Brain microvascular endothelial cell (primary cell): ENCODE data around the gene PIK3C2B.

Source experiments
- DNase-seq: peaks from one replicate; pipeline ENCODE4 v3.0.0-alpha.2; 2020
- H3K27ac ChIP-seq: fragments of 250-450 bp; sonication (Bioruptor Pico); 2 replicates; pipeline ENCODE4 v1.5.1; 2020; ENCODE audit warnings: mild to moderate bottlenecking, moderate library complexity
- H3K27me3 ChIP-seq: fragments of 250-450 bp; sonication (Bioruptor Pico); replicated peaks from 2 replicates; pipeline ENCODE4 v1.5.1; 2020; ENCODE audit warnings: mild to moderate bottlenecking
- H3K36me3 ChIP-seq: fragments of 250-450 bp; sonication (Bioruptor Pico); replicated peaks from 2 replicates; pipeline ENCODE4 v1.5.1; 2020; ENCODE audit warnings: mild to moderate bottlenecking
- H3K4me3 ChIP-seq: 2 replicates; pipeline ENCODE4 v1.5.1; 2011; ENCODE audit warnings: low read depth, mild to moderate bottlenecking, control low read depth, low read length, moderate library complexity
- in situ Hi-C: cut with HindIII; loops from 2 replicates; pipeline ENCODE4 v1.10.0; 2017; ENCODE audit warnings: low sequenced_read_pairs, low pct_ligation_motif_present
- TF ChIP-seq, protein P1 (sequence below): IDR thresholded peaks from 2 replicates; pipeline ENCODE4 v1.5.1; 2011; ENCODE audit warnings: low read depth, mild to moderate bottlenecking, moderate library complexity, low read length, control low read depth, inconsistent platforms; ENCODE audit errors: missing control alignments

The PIK3C2B gene

DNA sequence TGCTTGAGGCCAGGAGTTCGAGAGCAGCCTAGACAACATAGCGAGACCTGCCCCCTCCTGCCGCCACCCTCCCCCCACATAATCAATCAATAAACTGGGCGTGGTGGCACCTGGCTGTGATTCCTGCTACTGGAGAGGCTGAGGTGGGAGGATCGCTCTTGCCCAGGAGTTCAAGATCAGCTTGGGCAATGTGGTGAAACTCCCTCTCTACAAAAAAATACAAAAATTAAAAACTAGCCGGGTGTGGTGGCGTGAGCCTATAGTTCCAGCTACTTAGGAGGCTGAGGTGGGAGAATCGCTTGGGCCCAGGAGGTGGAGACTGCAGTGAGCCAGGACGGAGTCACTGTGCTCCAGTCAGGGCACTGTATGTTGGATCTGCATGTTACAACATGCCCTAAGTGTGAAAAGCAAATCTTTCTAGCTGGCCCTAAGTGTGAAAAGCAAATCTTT lies 14.6 kb upstream of the PIK3C2B start:
- TF ChIP-seq, protein P1, sequence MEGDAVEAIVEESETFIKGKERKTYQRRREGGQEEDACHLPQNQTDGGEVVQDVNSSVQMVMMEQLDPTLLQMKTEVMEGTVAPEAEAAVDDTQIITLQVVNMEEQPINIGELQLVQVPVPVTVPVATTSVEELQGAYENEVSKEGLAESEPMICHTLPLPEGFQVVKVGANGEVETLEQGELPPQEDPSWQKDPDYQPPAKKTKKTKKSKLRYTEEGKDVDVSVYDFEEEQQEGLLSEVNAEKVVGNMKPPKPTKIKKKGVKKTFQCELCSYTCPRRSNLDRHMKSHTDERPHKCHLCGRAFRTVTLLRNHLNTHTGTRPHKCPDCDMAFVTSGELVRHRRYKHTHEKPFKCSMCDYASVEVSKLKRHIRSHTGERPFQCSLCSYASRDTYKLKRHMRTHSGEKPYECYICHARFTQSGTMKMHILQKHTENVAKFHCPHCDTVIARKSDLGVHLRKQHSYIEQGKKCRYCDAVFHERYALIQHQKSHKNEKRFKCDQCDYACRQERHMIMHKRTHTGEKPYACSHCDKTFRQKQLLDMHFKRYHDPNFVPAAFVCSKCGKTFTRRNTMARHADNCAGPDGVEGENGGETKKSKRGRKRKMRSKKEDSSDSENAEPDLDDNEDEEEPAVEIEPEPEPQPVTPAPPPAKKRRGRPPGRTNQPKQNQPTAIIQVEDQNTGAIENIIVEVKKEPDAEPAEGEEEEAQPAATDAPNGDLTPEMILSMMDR: no peak
- no peak overlapping the region for H3K27ac ChIP-seq
- DNase-seq: no peak
- in situ Hi-C loops: no loop called here
- H3K4me3 ChIP-seq: no peak overlapping the region
- H3K36me3 ChIP-seq: no peaks in the 10 kb centered on the region
- no peaks in the 10 kb centered on the region for H3K27me3 ChIP-seq

DNA sequence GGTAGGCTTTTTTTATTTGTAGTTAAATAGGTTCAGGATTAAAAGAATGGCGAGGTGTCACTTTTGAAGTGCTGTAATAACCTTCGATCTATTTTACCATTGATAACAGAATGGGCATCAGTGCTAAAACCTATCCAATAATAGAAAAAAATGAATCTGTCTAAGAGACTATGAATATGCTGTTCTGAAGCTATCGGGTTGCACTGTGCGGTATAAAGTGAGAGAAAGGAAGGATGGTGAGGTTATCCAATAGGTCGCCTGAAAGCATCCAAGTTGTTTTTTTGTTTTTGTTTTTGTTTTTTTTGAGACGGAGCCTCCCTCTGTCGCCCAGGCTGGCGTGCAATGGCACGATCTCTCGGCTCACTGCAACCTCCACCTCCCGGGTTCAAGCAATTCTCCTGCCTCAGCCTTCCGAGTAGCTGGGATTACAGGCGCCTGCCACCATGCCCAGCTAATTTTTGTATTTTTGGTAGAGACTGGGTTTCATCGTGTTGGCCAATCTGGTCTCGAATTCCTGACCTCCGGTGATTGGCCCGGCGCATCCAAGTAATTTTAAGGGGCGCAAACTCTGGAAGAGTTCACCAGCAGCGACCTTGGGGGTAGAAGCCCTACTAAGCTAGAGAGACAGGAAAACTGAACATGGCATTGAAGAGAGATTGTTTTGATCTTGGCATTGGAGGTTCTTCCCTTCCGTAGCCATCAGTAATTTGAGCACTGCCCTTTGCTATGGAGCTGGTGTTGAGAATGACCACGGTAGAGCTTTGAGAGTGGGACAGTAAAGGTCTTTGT lies 12.9 kb upstream of the PIK3C2B start:
- Histone ChIP-seq H3K27ac (peak overlapping the region; percentile 81), H3K36me3 (no peaks in the 10 kb centered on the region), H3K4me3 (peak overlapping the region; percentile 67), H3K27me3 (no peaks in the 10 kb centered on the region)
- in situ Hi-C loops: no loop called here
- peak; percentile 41 for DNase-seq
- TF ChIP-seq, protein P1: no peak

DNA sequence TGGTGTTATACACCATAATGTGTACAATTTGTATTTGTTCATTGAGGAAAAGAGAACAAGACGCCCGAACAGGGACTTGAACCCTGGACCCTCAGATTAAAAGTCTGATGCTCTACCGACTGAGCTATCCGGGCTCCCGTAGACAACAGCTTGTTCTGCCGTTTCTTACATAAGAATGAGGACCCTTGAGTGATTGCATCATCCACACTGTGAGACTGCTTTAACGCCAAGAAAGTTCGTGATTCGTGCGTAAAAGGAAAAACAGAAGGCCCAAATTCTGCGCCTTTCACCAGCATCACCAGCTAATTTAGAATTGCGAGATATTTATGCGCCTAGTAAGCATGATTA lies 12.3 kb upstream of the PIK3C2B start:
- TF ChIP-seq, protein P1: no peak
- in situ Hi-C loops: no loop called here

DNA sequence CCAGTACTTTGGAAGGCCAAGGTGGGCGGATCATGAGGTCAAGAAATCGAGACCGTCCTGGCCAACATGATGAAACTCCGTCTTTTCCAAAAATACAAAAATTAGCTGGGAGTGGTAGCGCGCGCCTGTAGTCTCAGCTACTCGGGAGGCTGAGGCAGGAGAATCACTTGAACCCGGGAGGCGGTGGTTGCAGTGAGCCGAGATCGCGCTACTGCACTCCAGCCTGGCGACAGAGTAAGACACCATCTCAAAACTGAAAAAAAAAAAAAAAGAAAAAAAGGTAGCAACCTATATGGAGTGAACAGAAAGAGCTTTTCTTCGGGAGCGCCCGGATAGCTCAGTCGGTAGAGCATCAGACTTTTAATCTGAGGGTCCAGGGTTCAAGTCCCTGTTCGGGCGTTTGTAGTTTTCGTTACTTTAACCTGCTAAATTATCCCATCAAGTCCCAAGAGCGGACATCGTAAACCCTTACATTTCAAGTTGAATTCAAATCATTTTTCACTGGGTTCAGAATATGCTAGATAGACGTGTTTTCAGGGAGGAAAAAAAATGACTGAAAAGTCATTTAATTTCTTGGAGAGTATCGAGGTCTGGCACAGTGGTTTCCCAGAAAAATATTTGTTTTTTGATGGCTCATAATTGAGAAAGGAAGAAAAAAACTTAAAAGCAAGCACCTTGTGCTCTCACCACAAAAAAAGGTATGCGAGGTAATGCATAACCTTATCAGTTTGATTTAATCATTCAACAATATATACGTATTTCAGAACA lies 11.8 kb upstream of the PIK3C2B start:
- peak overlapping the region; percentile 81 for H3K27ac ChIP-seq
- in situ Hi-C loops: no loop called here
- DNase-seq: peak; percentile 85
- peak overlapping the region; percentile 56 for H3K4me3 ChIP-seq
- H3K27me3 ChIP-seq: no peaks in the 10 kb centered on the region
- TF ChIP-seq, protein P1: no peak
- no peaks in the 10 kb centered on the region for H3K36me3 ChIP-seq

More for the DNA sequence above, 12.3 kb upstream of the PIK3C2B start:
- Histone ChIP-seq H3K27ac (peak overlapping the region; percentile 81), H3K4me3 (peak overlapping the region; percentile 67), H3K27me3 (no peaks in the 10 kb centered on the region), H3K36me3 (no peaks in the 10 kb centered on the region)
- peak; percentile 93 for DNase-seq

DNA sequence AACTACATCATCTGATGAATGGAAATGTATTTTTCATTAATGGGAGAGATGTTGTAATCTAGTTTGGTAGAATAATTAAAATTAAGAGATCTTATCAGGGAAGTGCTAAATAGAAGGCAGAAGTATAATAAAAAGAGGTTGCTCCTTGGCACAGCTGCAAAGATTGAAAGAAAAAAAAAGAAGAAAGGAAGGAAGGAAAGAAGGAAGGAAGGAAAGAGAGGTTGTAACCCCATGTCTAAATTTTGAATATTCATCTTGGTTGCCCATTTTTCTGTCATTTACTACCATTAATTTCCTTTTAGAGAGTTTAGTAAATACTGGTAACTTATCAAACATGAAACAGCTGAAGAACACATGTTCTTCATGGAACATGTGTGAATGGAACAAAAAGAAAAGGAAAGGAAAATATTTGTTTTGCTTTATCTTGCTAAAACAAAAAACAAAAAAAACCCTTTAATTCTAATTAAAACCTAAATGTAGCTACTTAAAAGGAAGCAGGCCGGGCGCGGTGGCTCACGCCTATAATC lies 11.1 kb upstream of the PIK3C2B start:
- no peak overlapping the region for H3K27ac ChIP-seq
- DNase-seq: no peak
- no peaks in the 10 kb centered on the region for H3K27me3 ChIP-seq
- no peaks in the 10 kb centered on the region for H3K36me3 ChIP-seq
- in situ Hi-C loops: no loop called here
- peak overlapping the region; percentile 56 for H3K4me3 ChIP-seq
- TF ChIP-seq, protein P1: no peak
